Thyroid gland (tissue), 4 donors: Measurements from ENCODE around the gene ABCG1.

Experiments
- CTCF ChIP-seq, 6 experiments: fragments of 200-600 bp in 3 of 6; fragments of 450-650 bp in 3 of 6; sonication (generic) in 3 of 6; IDR thresholded peaks; one replicate each; pipeline ENCODE4 v1.5.1; 2016 to 2019; ENCODE audit warnings: antibody characterized with exemption in 6 of 6, mild to moderate bottlenecking in 2 of 6, inconsistent platforms in 1 of 6, moderate library complexity in 1 of 6
- POLR2A ChIP-seq, 2 donors: fragments of 450-650 bp; IDR thresholded peaks; one replicate each; pipeline ENCODE4 v1.6.1; 2017; ENCODE audit warnings: antibody characterized with exemption in 2 of 2, mild to moderate bottlenecking in 2 of 2, moderate library complexity in 1 of 2

- TF ChIP-seq CTCF (IDR thresholded peaks at IDR 0.05) (no peak), POLR2A (IDR thresholded peaks at IDR 0.05) (no peak)
Measured at GRCh38 chr21:42186591-42186990, 32.3 kb upstream of the ABCG1 start.
